Measurements from ENCODE around the gene RNF182. TPM values are rescaled to one million over a fixed set of nuclear protein-coding genes. Genes with fewer than 3 reads are reported as not detected.
"Not testable (repeated sequence)": the region's sequence is repeated elsewhere in the genome, so short reads cannot be mapped to it uniquely, and the experiment has no call there.

RNF182 gene
- 0.66 TPM for polyA plus RNA-seq (ENCODE audit: insufficient read length)

DNA sequence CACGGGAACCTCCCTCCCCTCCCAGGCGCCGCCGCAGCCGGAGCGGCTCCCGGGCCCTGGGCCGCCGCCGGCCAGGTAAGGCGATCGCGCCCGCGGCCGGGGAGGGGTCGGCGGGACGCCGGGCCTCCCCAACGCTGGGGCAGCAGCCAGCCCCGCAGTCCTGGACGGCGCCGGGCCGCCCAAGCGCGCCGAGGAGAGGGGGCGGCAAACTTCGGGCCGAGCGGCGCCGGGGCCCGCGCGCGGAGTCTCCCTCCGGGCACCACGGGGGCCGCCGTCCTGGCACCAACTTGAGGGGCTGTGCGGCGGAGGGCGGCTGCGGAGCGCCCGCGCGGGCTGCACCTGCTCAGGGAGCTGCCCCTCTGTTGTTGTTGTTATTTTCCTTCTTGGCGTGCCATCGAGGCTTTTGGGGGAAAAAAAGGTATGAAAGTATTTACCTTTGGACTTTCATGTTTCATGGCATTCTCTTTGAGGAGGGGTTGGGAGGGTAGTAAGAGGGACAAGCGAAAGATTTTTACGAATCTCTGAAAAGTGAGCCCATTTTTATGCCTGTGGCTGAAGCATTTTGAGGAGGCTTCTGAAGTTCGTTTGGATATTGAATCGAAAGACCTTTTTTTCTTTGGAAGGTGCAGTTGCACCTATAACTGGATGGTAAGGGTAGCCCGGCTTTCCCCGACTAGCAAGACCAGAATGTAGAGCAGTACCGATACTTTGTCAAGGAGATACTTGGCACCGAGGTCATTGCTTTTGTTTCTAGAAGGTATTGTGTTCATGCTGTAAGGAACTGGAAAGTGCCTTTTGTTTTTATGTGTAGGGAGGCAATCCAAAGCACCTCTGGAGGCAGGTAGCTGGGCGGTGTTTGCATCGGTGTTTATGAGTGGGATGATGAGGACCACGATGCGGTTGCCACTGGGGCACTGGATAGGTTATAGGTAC is at the start of gene RNF182:
Gene RNF182 (plus strand): TSS at position 4 of the 933 bp plus-strand sequence. CDS start 52,168 bp downstream, outside the sequence.
- no peak for DNase-seq

DNA sequence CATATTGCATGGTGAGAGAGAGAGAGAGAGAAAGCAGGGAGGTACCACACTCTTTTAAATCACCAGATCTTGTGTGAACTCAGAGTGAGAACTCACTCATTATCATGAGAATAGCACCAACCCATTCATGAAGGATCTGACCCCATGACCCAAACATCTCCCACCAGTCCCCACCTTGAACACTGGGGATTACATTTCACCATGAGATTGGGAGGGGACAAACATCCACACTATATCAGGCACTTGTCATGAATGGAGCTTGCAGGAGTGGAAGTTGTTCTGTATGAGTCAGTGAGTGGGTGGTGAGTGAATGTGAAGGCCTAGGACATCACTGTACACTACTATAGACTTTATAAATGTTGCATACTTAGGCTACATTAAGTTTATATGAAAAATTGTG is 47.7 kb upstream of the RNF182 start:
- no peak for DNase-seq

DNA sequence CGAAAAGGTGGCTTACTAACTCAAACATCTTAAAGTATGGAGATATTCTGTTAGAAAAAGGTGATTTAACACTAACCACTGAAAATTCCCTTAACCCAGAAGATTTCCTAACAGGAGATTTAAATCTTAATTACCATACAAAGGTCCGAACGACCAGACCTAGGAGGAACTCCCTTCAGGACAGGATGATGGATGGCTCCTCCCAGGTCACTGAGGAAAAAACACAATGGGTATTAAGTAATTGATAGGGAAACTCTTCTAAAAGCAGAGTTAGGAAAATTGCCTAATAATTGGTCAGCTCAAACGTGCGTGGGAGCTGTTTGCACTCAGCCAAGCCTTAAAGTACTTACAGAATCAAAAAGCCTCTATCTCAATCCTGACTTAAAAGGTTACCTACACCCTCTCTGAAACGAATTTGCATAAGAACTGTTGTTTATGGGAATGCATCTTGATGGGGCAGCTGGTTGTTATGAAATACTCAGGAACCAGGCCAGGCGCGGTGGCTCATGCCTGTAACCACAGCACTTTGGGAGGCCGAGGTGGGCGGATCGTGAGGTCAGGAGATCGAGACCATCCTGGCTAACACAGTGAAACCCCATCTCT is 44.6 kb upstream of the RNF182 start:
- DNase-seq: not testable (repeated sequence)

- DNase-seq: no peak
Measured at GRCh38 chr6:13881621-13882165, 43.1 kb upstream of the RNF182 start.

DNA sequence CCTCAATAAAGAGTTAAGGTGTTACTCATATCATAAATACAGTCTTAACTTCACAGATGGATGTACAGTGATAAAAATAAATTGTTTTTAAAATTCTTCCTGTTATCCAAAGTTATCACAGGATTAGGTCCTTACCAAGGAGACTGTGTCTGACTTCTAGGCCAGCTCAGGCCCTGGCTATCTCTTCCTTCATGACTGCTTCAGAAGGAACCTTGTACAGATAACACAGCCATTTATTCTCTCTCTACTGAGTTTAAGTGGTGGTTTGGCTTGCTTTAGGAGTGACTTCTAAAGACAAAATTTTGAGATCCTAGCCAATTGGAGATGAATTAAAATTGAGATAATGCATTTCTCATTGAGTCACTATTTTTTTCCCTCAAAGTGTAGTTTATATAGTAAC is 40.8 kb upstream of the RNF182 start:
- DNase-seq: no peak

- no peak for DNase-seq
Measured at GRCh38 chr6:13884397-13884796, 40.4 kb upstream of the RNF182 start.

DNA sequence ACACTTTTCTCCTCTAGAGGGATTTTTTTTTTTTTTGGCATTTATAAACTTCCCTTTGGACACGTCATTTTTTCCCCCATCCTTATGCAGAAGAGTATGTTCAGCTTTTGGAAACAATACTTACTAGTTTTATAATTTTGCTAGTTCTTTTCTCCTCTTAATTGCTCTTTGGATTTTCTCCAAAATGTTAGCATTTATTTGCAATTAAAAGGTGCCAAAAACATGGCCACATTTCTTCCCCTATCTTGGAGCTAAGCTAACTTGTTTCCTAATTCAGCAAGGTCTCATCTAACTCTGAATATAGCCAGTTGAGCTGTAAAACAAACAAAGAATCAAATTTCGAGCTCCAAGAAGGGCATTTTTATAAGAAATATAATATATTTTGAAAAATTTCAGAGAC is 39.2 kb upstream of the RNF182 start:
- no peak for DNase-seq

GRCh38 chr6:13886949-13887348 is 37.8 kb upstream of the RNF182 start:
- no peak for DNase-seq

- no peak for DNase-seq
Measured at GRCh38 chr6:13892017-13892645, 32.6 kb upstream of the RNF182 start.

GRCh38 chr6:13902922-13903321 is 21.8 kb upstream of the RNF182 start:
- DNase-seq: no peak

GRCh38 chr6:13903364-13903763 is 21.4 kb upstream of the RNF182 start:
- DNase-seq: no peak

DNA sequence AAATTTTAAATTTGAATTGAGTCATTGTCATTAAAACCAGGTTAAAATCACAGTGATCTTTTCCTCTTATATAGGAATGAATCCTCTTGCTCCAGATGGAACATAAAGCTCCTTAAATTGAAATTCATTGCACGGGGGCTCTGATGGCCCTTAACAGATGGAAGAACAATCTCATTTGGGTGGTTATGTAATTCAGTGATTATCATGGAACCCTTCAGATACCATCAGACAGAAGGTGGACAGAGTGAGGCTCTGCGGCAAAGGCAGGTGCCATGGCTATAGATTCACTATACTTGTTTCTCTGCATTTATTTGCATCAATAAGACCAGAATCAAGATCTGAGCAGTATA is 17.8 kb upstream of the RNF182 start:
- DNase-seq: no peak

DNA sequence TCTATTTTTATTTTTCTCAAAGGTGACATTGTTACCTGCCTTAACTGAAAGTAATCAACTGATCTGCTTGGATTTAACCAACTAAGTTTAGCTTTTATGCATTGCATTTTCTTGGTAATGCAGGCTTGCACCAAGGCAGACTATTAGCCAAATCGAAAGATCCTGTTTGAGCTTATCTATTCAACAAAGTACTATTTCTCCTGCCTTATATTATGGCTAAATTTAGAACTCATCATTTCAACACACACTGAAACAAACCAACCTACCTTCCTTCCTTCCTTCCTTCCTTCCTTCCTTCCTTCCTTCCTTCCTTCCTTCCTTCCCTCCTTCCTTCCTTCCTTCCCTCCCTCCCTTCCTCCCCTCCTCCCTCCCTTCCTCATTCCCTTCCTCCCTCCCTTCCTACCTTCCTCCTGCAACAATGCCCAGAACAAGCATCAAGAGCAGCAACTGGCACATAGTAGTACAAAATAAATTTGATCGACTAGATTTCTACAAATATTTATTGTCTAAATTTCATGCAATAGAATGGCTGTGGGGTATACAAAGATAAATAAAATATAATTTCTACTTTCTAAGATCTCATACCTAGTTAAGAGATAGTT is 17.0 kb upstream of the RNF182 start:
- no peak for DNase-seq

- DNase-seq: peak; percentile 44
Measured at GRCh38 chr6:13908955-13909381, 15.8 kb upstream of the RNF182 start.

- DNase-seq: no peak
Measured at GRCh38 chr6:13910443-13910842, 14.3 kb upstream of the RNF182 start.

- DNase-seq: no peak
Measured at GRCh38 chr6:13911337-13911736, 13.4 kb upstream of the RNF182 start.

DNA sequence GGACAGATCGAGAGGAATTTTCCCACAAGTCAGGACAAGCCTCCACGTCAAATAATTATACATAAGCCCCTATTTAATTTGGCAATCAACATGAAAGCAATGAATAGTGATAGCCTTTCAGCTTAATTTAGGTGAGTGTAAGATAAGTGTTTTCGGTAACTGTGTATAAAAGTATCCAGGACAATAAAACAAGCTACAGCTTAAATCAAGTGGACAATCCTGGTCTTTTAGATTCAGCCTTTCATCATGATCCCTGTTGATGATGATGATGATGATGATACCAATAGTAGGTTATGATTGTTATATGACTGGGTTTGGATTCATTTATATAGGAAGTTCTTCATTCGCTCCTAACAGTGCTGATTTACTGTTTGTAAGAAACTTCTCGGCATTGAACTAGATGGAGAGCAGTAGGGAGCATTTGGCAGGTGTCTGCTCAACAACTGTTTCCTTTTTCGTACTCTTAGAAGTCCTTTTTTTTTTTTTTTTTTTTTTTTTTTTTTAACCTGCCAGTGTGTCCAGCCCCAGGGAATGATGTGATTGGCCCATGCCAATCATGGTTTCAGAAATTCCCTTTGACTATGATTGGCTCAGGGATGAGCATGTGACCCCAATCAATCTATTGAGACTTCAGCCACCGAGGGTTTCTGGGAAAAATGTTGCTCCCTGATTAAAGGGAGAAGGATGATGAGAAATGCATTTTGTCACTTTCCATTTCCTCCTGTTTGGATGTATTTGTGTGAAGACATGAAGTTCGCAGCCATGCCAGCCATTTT is 11.3 kb upstream of the RNF182 start:
- DNase-seq: no peak

GRCh38 chr6:13914351-13914750 is 10.4 kb upstream of the RNF182 start:
- DNase-seq: no peak

DNA sequence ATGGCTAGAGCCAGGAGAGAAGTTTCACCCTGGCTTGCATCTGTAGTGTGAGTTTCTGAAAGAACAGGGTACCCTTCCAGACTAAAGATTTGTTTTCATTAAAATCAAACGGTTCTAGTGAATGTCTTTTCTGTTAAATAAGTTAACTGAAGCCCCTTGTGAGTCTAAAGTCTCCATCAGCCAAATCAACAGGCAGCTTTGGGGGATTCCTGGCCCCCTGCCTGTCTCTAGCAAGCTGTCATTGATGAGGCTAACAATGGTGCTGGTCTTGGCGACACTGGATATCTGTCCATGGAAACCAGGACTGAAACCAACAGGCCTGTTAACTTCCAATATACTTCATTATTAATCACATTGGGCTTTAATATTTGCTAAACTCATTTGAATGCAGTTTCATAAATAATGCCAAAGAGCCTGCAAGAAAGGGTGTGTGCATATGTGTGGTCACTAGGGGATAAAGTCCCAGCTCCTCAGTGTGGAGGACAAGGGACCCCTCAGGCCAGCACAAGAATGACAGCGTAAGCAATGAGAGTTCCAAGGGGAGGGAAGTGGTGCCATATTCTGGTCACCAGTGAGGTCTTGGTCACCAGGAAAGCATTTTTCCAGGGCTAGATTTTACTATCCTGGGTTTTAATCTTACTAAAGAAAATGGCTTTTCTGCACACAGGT is 9.1 kb upstream of the RNF182 start:
- DNase-seq: no peak

- no peak for DNase-seq
Measured at GRCh38 chr6:13916230-13916944, 8.4 kb upstream of the RNF182 start.

DNA sequence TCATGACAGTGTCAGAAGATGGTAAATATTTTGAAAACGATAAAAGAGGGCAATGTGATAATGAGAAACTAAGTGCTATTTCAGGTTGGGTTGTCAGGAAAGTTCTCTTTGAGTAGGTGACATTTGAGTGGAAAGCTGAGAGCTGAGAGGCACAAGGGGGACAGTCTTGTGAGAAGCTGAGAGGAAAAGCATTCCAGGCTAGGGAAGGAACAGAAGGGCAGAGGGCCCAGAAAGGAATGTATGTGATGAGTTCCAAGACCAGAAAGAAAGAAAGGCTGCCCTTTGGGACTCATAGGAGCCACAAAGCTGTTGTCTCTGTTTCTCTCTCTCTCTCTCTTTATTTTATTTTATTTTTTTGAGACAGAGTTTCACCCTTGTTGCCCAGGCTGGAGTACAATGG is 7.6 kb upstream of the RNF182 start:
- no peak for DNase-seq

Measured in hindlimb muscle (tissue), 1 donor.